AG04449 (cell line): ENCODE results near the gene ESR1.

Experiments used
- CTCF ChIA-PET: fragments of 350-600 bp; formaldehyde crosslinking; extraction: SDS; loops from one replicate; lab custom pipeline; 2021; ENCODE audit warnings: antibody characterized with exemption; lab: Yijun Ruan, JAX
- POLR2A ChIA-PET: fragments of 400-600, 350-600 bp; formaldehyde crosslinking; extraction: SDS; loops from one replicate; lab custom pipeline; 2020; ENCODE audit warnings: antibody characterized with exemption, inconsistent platforms; lab: Yijun Ruan, JAX
- DNase-seq: peaks from one replicate; pipeline ENCODE4 v3.0.0-alpha.2; 2010; ENCODE audit warnings: low read depth, low spot score
- H3K4me3 ChIP-seq: 2 replicates; pipeline ENCODE4 v1.5.1; 2011; ENCODE audit warnings: low read depth, mild to moderate bottlenecking, control low read depth, low read length
- CTCF ChIP-seq: IDR thresholded peaks from one replicate; pipeline ENCODE4 v1.5.1; 2011; ENCODE audit warnings: mild to moderate bottlenecking, moderate library complexity, low read length, control low read depth, inconsistent platforms; ENCODE audit not compliant: insufficient read depth; ENCODE audit errors: missing control alignments

Gene ESR1

DNA sequence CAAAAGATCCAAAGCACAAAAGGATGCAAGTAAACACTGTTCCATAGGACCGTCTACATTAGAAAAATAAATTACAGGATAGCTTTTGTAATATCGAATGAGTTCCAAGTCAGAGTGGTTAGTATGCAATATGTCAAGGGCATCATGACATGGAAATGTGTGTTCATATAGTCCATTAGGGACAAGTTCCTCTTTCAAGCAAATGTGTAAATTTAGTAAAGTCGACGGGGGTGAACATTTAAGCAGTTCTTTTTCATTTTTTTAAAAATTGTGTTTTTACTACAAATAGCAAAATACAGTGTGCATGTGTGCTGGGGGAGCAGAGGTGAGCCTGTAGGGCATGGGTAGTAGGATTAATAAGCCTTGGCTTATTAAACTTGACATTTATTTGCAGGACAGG, 359.0 kb downstream of the ESR1 start:
- DNase-seq = no peak
- H3K4me3 ChIP-seq = no peak overlapping the region
- TF ChIP-seq CTCF = no peak
- ChIA-PET CTCF (interaction anchor here (2.1 kb wide), 1 partner anchor 401 kb away, joined by 4 read pairs; no protein-coding TSS in a partner anchor), POLR2A (no interaction called here)

GRCh38 chr6:152166897-152167296, 359.4 kb downstream of the ESR1 start:
- ChIA-PET CTCF (interaction anchor here (2.1 kb wide), 1 partner anchor 402 kb away, joined by 4 read pairs; no protein-coding TSS in a partner anchor), POLR2A (no interaction called here)
- no peak for TF ChIP-seq CTCF
- DNase-seq = no peak
- no peak overlapping the region for H3K4me3 ChIP-seq

DNA sequence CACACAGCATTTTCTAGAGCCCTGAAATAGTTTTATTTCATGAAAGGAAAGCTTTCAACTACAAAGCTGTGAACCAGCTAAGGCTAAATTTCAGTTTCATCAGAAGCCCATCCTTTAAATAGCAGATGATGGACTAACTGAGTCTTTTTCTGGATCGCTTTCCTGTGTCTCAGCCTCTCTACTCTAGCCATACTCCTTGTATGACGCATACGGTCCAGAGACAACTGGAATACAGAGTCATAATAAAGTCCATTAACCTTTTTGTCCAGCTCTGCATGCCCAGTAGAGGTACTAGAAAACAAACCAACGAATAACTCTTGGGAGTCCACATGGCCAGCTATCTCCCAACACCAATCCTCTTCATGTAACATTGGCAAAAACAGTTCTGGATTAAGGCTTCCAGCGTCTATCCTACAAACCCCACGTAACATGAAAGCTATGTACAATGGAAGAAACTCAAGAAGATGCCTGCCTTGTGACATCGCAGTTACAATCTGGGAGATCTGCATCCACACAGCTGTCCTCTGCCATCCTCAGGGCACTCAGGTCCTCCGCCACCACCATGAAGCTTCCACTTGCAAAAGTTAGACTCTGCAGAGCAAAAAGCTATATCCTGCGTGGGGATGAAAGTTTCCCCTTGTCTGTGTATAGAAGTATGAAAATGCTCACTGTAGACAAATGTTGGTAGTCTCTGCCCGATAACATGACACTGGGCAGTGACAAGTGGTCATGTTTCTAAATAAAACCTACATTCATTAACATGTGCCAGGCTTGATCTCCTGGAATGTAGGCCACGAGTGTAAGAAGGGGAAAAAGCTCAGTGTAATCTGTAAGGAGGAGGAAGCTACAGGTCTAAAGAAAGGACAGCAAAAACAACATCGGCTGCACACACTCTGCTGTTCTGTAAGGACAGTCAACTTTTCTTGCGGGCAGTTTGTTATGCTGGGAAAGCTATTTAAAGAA, 360.4 kb downstream of the ESR1 start:
- CTCF ChIA-PET = no interaction called here
- TF ChIP-seq CTCF = no peak
- POLR2A ChIA-PET = no interaction called here
- no peak for DNase-seq
- H3K4me3 ChIP-seq = no peak overlapping the region

DNA sequence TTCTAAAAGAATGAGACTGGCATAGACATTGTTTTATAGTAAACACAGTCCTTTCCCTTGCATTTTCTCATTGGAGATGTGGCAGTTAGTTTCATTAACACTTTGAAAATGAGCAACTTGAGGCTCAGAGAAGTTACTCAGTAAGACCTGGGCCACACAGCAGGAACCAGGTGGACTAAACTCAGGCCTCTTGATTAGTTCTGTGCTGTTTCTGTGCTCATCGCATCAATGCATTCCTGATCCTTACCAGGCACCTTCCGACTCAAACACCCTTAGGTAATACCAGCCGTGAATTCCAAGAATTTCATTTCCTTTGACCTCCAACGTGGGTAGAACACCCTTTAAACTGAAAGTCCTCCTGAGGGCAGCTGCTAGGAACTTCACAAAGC, 362.8 kb downstream of the ESR1 start:
- POLR2A ChIA-PET = no interaction called here
- no peak for TF ChIP-seq CTCF
- no peak for DNase-seq
- H3K4me3 ChIP-seq = no peak overlapping the region
- CTCF ChIA-PET = no interaction called here

DNA sequence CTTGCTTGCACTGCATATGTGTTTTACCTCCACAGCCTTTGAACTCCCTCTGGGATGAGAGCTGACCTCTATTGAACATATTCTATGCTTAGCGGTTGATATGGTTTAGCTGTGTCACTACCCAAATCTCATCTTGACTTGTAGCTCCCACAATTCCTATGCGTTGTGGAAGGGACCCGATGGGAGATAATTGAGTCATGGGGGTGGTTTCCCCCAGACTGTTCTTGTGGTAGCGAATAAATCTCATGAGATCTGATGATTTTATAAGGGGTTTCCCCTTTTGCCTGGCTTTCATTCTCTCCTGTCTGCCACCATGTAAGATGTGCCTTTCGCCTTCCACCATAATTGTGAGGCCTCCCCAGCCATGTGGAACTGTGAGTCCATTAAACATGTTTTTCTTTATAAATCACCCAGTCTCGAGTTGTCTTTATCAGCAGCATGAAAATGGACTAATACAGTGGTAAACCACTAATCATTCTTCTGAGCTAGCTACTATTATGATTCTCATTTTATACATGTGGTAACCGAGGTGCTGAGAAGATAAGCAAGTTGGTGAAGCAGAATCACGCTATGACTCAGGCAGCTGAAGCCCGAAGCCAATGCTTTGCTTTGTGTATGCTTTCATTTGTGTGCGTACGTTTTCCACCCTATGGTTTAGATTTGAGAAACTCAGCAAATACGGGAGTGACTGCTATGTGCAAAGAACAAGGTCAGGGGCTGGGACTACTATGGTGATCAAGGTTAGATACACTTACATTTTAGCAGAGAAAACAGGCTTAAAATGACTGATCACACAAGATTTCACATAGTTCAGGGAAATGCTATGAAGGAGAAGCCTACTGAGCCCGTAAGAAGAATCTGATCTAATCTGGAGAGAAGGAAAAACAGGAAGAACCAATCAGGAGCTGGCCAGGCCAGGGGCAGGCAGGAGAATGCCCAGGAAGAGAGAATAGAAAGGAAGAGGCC, 363.5 kb downstream of the ESR1 start:
- H3K4me3 ChIP-seq = no peak overlapping the region
- TF ChIP-seq CTCF = no peak
- no peak for DNase-seq
- ChIA-PET POLR2A (no interaction called here), CTCF (no interaction called here)

DNA sequence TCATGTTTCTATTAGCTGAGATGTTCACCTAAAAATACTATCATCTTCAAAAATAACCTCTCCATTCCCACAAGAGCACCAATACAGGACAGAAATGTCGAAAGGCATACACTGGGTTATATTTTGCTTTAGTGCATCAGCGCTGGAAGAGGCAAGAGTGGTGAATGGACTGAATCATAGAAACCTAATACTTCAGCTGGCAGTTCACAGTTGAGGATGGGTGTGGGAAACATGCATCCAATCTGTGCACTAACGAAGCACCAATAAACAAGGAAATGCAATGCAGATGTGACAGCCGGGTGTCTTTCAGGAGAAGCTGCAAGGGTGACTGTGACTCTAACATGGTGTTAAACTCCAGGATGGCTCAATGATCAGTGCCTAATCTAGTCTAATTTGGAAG, 365.8 kb downstream of the ESR1 start:
- TF ChIP-seq CTCF = no peak
- DNase-seq = no peak
- ChIA-PET POLR2A (no interaction called here), CTCF (interaction anchor here (1.3 to 1.5 kb wide), 2 partner anchors 11 to 13 kb away, joined by 3 to 4 read pairs; no protein-coding TSS in a partner anchor)
- H3K4me3 ChIP-seq = no peak overlapping the region
